Natural killer cell (primary cell): Measurements from ENCODE around the gene ATP2B2. TPM values are rescaled to one million over a fixed set of nuclear protein-coding genes. Genes with fewer than 3 reads are reported as not detected.

ENCODE experiments used
- ATAC-seq, 3 donors: fragments of 150-1000 bp in 2 of 3; fragments of 200-7000 bp in 1 of 3; cut with Tn5 transposase; 1 replicate in 1 of 3; 2 replicates in 2 of 3; pipeline ENCODE4 v1.10.0; 2021; ENCODE audit warnings: mild to moderate bottlenecking in 2 of 3, moderate library complexity in 2 of 3
- DNase-seq, 2 donors: peaks; one replicate each; pipeline versions ENCODE4 v3.0.0 to v3.0.0-alpha.2; 2013 to 2021; ENCODE audit warnings: mixed read lengths in 1 of 2
- H3K27ac ChIP-seq: one replicate; pipeline ENCODE4 v1.5.1; 2013; ENCODE audit warnings: mild to moderate bottlenecking, low read length
- H3K27me3 ChIP-seq: one replicate; pipeline ENCODE4 v1.6.1; 2013; ENCODE audit warnings: low read length; ENCODE audit not compliant: control insufficient read depth, insufficient read depth
- H3K36me3 ChIP-seq: one replicate; pipeline ENCODE4 v1.6.1; 2013; ENCODE audit warnings: low read length; ENCODE audit not compliant: control insufficient read depth, insufficient read depth
- H3K4me1 ChIP-seq: one replicate; pipeline ENCODE4 v1.6.1; 2013; ENCODE audit warnings: low read length; ENCODE audit not compliant: control insufficient read depth, insufficient read depth
- H3K4me3 ChIP-seq: one replicate; pipeline ENCODE4 v1.5.1; 2013; ENCODE audit warnings: low read length
- H3K9me3 ChIP-seq: one replicate; pipeline ENCODE4 v1.6.1; 2013; ENCODE audit warnings: low read length; ENCODE audit not compliant: control insufficient read depth, insufficient read depth
- H3K27ac Mint-ChIP-seq, 2 donors: one replicate each; pipeline ENCODE4 v1.8.0; 2022; ENCODE audit warnings: mild to moderate bottlenecking in 2 of 2, mixed read lengths in 2 of 2, moderate library complexity in 1 of 2
- H3K27me3 Mint-ChIP-seq, 2 donors: one replicate each; pipeline ENCODE4 v1.8.0; 2022; ENCODE audit warnings: low read depth in 2 of 2, mixed read lengths in 2 of 2
- H3K36me3 Mint-ChIP-seq: one replicate; pipeline ENCODE4 v1.8.0; 2022; ENCODE audit warnings: mixed read lengths
- H3K4me1 Mint-ChIP-seq, 2 donors: one replicate each; pipeline ENCODE4 v1.8.0; 2022; ENCODE audit warnings: mixed read lengths in 2 of 2
- H3K4me3 Mint-ChIP-seq: one replicate; pipeline ENCODE4 v1.8.0; 2022; ENCODE audit warnings: mild to moderate bottlenecking, moderate library complexity, mixed read lengths
- H3K9me3 Mint-ChIP-seq, 2 donors: one replicate each; pipeline ENCODE4 v1.8.0; 2022; ENCODE audit warnings: mixed read lengths in 2 of 2
- CTCF ChIP-seq: fragments of 200-600 bp; IDR thresholded peaks from one replicate; pipeline ENCODE4 v1.8.0; 2022; ENCODE audit warnings: antibody characterized with exemption
- WGBS: methylation state at CpG from one replicate; pipeline ENCODE4 v1.1.7; 2013; ENCODE audit warnings: missing lambda C conversion rate; ENCODE audit not compliant: insufficient coverage; 5-methylcytosine and 5-hydroxymethylcytosine counted together
- intact Hi-C: fragments of 100-400 bp; cut with micrococcal nuclease; formaldehyde crosslinking; loops from one replicate; pipeline ENCODE4 v1.14.2; 2022
- total RNA-seq, 4 donors: library from RNA; stranded (reverse); fragments of 120-200 nt in 1 of 4; gene quantifications; one replicate each; pipeline versions ENCODE4 v1.2.3 to v1.2.4, GENCODE V29; 2013 to 2022

ATP2B2 gene
- total RNA-seq, 3 donors from 2014 or later (not counting 1 experiment from before 2014, with no cell fraction given): not detected

- intact Hi-C loops: no loop called here
- 81% methylated on average over 4 of the region's 4 CpGs for WGBS
- Mint-ChIP-seq H3K4me1 (no peaks in the 10 kb centered on the region), H3K27me3 (peaks cover 0 to 2% of the 10 kb centered on the region in 2 donors), H3K9me3 (no peaks in the 10 kb centered on the region), H3K27ac (no peak overlapping the region), H3K4me3 (no peak overlapping the region), H3K36me3 (no peaks in the 10 kb centered on the region)
- Histone ChIP-seq H3K9me3 (no peaks in the 10 kb centered on the region), H3K4me3 (no peak overlapping the region), H3K27ac (no peak overlapping the region), H3K27me3 (no peaks in the 10 kb centered on the region), H3K36me3 (no peaks in the 10 kb centered on the region), H3K4me1 (no peaks in the 10 kb centered on the region)
- ATAC-seq (no peak), DNase-seq (no peak)
- TF ChIP-seq CTCF: no peak
These were observed 24.5 kb downstream of the ATP2B2 start for GRCh38 chr3:10480871-10481378.

GRCh38 chr3:10479311-10479710, 26.1 kb downstream of the ATP2B2 start:
- H3K4me3 Mint-ChIP-seq: no peak overlapping the region
- Histone ChIP-seq H3K9me3 (no peaks in the 10 kb centered on the region), H3K4me1 (no peaks in the 10 kb centered on the region), H3K36me3 (no peaks in the 10 kb centered on the region), H3K4me3 (no peak overlapping the region), H3K27ac (no peak overlapping the region), H3K27me3 (no peaks in the 10 kb centered on the region)
- WGBS: no CpG with 5 or more reads among the region's 2 CpGs
- H3K27me3 Mint-ChIP-seq: peaks cover 0 to 2% of the 10 kb centered on the region in 2 donors
- DNase-seq (no peak), ATAC-seq (no peak)
- TF ChIP-seq CTCF: no peak
- intact Hi-C loops: no loop called here
- H3K4me1 Mint-ChIP-seq: no peaks in the 10 kb centered on the region
- H3K36me3 Mint-ChIP-seq: no peaks in the 10 kb centered on the region
- H3K9me3 Mint-ChIP-seq: no peaks in the 10 kb centered on the region
- no peak overlapping the region for H3K27ac Mint-ChIP-seq

GRCh38 chr3:10475983-10476382, 29.4 kb downstream of the ATP2B2 start:
- no peaks in the 10 kb centered on the region for H3K36me3 ChIP-seq
- no peak for DNase-seq
- Mint-ChIP-seq H3K36me3 (no peaks in the 10 kb centered on the region), H3K27ac (no peak overlapping the region), H3K27me3 (peaks cover 6 to 10% of the 10 kb centered on the region in 2 donors), H3K9me3 (no peaks in the 10 kb centered on the region), H3K4me3 (no peak overlapping the region), H3K4me1 (no peaks in the 10 kb centered on the region)
- H3K4me3 ChIP-seq: no peak overlapping the region
- H3K27me3 ChIP-seq: no peaks in the 10 kb centered on the region
- intact Hi-C loops: no loop called here
- ATAC-seq: no peak
- WGBS: 87% methylated on average over 3 of the region's 3 CpGs
- H3K4me1 ChIP-seq: no peaks in the 10 kb centered on the region
- no peaks in the 10 kb centered on the region for H3K9me3 ChIP-seq
- H3K27ac ChIP-seq: no peak overlapping the region
- no peak for TF ChIP-seq CTCF

GRCh38 chr3:10474847-10475246, 30.5 kb downstream of the ATP2B2 start:
- H3K4me3 ChIP-seq: no peak overlapping the region
- 61% methylated on average over 9 of the region's 9 CpGs for WGBS
- H3K4me1 ChIP-seq: no peaks in the 10 kb centered on the region
- Mint-ChIP-seq H3K36me3 (no peaks in the 10 kb centered on the region), H3K4me3 (no peak overlapping the region), H3K27ac (no peak overlapping the region), H3K27me3 (peaks cover 12 to 15% of the 10 kb centered on the region in 2 donors), H3K9me3 (no peaks in the 10 kb centered on the region), H3K4me1 (no peaks in the 10 kb centered on the region)
- H3K36me3 ChIP-seq: no peaks in the 10 kb centered on the region
- DNase-seq: no peak
- H3K9me3 ChIP-seq: no peaks in the 10 kb centered on the region
- H3K27me3 ChIP-seq: peaks cover 3% of the 10 kb centered on the region
- no peak overlapping the region for H3K27ac ChIP-seq
- no peak for ATAC-seq
- no peak for TF ChIP-seq CTCF
- intact Hi-C loops: no loop called here
